Mucosa of rectum (tissue), 2 donors: ENCODE measurements around the gene GON7.
"Not testable (repeated sequence)": the region's sequence is repeated elsewhere in the genome, so short reads cannot be mapped to it uniquely, and the experiment has no call there.

ENCODE experiments used
- H3K27ac ChIP-seq, 2 donors: one replicate each; pipeline ENCODE4 v1.7.0; 2013; ENCODE audit warnings: inconsistent platforms in 2 of 2, low read depth in 2 of 2, low read length in 2 of 2
- H3K27me3 ChIP-seq, 2 donors: one replicate each; pipeline ENCODE4 v1.7.0; 2013; ENCODE audit warnings: low read length in 2 of 2; ENCODE audit not compliant: control insufficient read depth in 2 of 2, insufficient read depth in 2 of 2
- H3K36me3 ChIP-seq, 2 donors: one replicate each; pipeline ENCODE4 v1.7.0; 2013; ENCODE audit warnings: low read length in 2 of 2; ENCODE audit not compliant: control insufficient read depth in 2 of 2, insufficient read depth in 2 of 2
- H3K4me1 ChIP-seq, 2 donors: one replicate each; pipeline ENCODE4 v1.7.0; 2013; ENCODE audit warnings: low read length in 2 of 2, mild to moderate bottlenecking in 1 of 2; ENCODE audit not compliant: control insufficient read depth in 2 of 2, insufficient read depth in 2 of 2
- H3K4me3 ChIP-seq, 2 donors: one replicate each; pipeline ENCODE4 v1.7.0; 2013; ENCODE audit warnings: low read length in 2 of 2
- H3K9ac ChIP-seq, 2 donors: one replicate each; pipeline ENCODE4 v1.7.0; 2013; ENCODE audit warnings: low read length in 2 of 2, low read depth in 1 of 2, mild to moderate bottlenecking in 1 of 2
- H3K9me3 ChIP-seq, 2 donors: one replicate each; pipeline ENCODE4 v1.7.0; 2013; ENCODE audit warnings: low read length in 2 of 2; ENCODE audit not compliant: control insufficient read depth in 2 of 2
- donor health status: healthy.
- donor health status: Normal muscosa, but diverticular disease.

Gene GON7

GRCh38 chr14:93160353-93160801 is 46.5 kb downstream of the GON7 start:
- Histone ChIP-seq H3K9me3 (no peaks in the 10 kb centered on the region), H3K36me3 (no peaks in the 10 kb centered on the region), H3K27me3 (no peaks in the 10 kb centered on the region)

GRCh38 chr14:93159625-93160352 is 47.1 kb downstream of the GON7 start:
- not testable (repeated sequence) for H3K27ac ChIP-seq, H3K4me1 ChIP-seq, H3K9ac ChIP-seq, H3K27me3 ChIP-seq, H3K36me3 ChIP-seq, H3K4me3 ChIP-seq, H3K9me3 ChIP-seq

More at GRCh38 chr14:93160353-93160801, 46.5 kb downstream of the GON7 start:
- Histone ChIP-seq H3K27ac (no peak overlapping the region), H3K4me3 (no peak overlapping the region), H3K9ac (no peak overlapping the region), H3K4me1 (no peaks in the 10 kb centered on the region)

GRCh38 chr14:93158349-93158748 is 48.5 kb downstream of the GON7 start:
- not testable (repeated sequence) for H3K4me1 ChIP-seq, H3K9ac ChIP-seq, H3K27me3 ChIP-seq, H3K36me3 ChIP-seq, H3K9me3 ChIP-seq, H3K4me3 ChIP-seq, H3K27ac ChIP-seq

- H3K27ac ChIP-seq, result no peak overlapping the region
- no peak overlapping the region for H3K9ac ChIP-seq
- H3K9me3 ChIP-seq, result no peaks in the 10 kb centered on the region
- no peaks in the 10 kb centered on the region for H3K36me3 ChIP-seq
- H3K4me1 ChIP-seq, result no peaks in the 10 kb centered on the region
- H3K27me3 ChIP-seq, result no peaks in the 10 kb centered on the region
- no peak overlapping the region for H3K4me3 ChIP-seq
Observed at GRCh38 chr14:93156693-93157369, 50.0 kb downstream of the GON7 start.

GRCh38 chr14:93155667-93156066 is 51.2 kb downstream of the GON7 start:
- no peaks in the 10 kb centered on the region for H3K27me3 ChIP-seq

GRCh38 chr14:93153121-93153520 is 53.7 kb downstream of the GON7 start:
- H3K4me3 ChIP-seq, result no peak overlapping the region
- no peaks in the 10 kb centered on the region for H3K9me3 ChIP-seq
- no peak overlapping the region for H3K27ac ChIP-seq
- H3K9ac ChIP-seq, result no peak overlapping the region
- peaks cover 0 to 9% of the 10 kb centered on the region in 2 donors for H3K4me1 ChIP-seq
- no peaks in the 10 kb centered on the region for H3K27me3 ChIP-seq
- H3K36me3 ChIP-seq, result no peaks in the 10 kb centered on the region

More at GRCh38 chr14:93155667-93156066, 51.2 kb downstream of the GON7 start:
- H3K27ac ChIP-seq, result no peak overlapping the region
- H3K9me3 ChIP-seq, result no peaks in the 10 kb centered on the region
- no peaks in the 10 kb centered on the region for H3K36me3 ChIP-seq
- H3K4me3 ChIP-seq, result no peak overlapping the region
- H3K4me1 ChIP-seq, result peaks cover 0 to 7% of the 10 kb centered on the region in 2 donors
- H3K9ac ChIP-seq, result no peak overlapping the region
